GM19043 (cell line): Measurements from ENCODE around the gene TSHZ2.
"Not testable (repeated sequence)": the region's sequence is repeated elsewhere in the genome, so short reads cannot be mapped to it uniquely, and the experiment has no call there.

ENCODE experiments used
- ATAC-seq: cut with Tn5 transposase; IDR thresholded peaks from one replicate; pipeline ENCODE4 v1.9.1; 2021; ENCODE audit warnings: low read depth; ENCODE audit not compliant: unreplicated experiment

TSHZ2 gene

DNA sequence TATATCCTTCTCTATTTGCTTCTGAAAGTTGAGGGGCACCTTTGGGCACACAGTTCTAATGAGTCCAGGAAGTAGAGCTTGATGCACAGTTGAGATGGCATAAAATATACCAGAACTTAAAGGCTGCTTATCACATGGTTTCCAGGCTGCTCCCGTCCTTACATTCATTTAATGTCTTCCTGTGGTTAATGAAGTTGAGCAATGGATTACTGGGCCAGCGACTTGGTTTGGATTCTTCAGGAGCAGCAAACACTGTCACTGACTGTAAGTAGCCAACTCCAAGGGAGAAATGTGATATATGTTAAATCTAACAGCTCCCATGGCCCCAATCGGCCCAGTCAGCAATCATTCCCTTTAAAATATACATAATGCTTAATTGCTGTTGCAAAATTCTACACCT is 9.0 kb upstream of the TSHZ2 start:
- ATAC-seq: no peak

DNA sequence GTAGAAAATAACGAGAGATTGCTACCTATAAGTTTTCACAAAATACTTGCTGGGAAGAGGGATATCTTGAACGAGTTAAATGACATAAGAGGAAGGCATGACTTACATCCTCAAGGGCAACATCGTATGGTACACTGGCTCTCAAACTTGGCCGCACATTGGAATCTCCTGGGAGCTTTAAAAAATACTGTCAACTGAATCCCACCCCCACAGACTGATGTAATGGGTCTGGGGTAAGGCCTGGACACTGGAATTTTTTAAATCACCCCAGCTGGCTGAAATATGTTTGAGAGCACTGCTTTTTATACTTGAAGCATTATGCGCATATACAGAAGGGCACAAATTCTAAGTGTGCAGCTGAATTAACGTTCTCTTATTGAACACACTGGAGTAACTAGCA is 8.0 kb upstream of the TSHZ2 start:
- ATAC-seq: no peak

DNA sequence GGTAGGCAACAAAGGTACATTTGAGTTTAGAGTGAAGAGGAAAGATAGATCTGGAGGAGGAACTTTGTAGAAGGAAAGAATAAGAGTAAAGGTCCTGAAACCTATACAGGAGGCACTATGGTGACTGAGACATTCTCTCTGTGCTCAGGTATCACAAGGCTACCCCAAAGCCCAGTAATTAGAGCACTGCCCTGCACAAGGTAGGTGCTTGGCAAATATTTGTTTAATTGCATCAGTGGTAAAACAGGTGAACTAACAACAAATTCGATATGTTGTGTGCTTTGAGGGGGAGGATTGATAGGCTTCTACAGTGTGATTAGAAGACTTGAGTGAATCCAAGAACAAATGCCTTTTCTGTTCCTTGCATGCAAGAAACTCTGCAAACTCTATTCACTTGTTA is 6.8 kb upstream of the TSHZ2 start:
- ATAC-seq: no peak

DNA sequence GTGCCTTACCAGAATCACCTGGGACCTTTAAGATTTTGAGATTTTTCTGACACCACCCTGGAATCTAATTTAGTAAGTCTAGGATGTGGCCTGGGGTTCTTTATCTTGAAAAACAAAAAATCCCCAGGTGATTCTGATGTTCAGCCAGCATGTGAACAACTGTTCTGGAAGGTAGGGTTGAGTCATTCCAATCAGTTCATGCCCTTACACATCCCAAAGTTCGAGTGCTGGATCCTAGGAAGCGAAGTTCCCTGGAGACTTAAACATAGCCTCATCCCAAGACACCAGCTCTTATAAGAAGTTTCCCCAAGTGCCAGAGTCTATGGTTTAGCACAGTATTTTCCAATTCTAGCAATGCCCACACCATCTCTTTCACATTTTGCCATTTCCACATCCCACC is 6.3 kb upstream of the TSHZ2 start:
- no peak for ATAC-seq

DNA sequence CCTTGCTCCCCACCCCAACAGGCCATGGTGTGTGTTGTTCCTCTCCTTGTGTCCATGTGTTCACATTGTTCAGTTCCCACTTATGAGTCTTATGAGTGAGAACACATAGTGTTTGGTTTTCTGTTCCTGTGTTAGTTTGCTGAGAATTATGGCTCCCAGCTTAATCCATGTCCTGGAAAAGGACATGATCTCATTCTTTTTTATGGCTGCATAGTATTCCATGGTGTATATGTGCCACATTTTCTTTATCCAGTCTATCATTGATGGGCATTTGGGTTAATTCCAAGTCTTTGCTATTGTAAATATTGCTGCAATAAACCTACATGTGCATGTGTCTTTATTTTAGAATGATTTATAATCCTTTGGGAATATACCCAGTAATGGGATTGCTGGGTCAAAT is 5.6 kb upstream of the TSHZ2 start:
- ATAC-seq: not testable (repeated sequence)

DNA sequence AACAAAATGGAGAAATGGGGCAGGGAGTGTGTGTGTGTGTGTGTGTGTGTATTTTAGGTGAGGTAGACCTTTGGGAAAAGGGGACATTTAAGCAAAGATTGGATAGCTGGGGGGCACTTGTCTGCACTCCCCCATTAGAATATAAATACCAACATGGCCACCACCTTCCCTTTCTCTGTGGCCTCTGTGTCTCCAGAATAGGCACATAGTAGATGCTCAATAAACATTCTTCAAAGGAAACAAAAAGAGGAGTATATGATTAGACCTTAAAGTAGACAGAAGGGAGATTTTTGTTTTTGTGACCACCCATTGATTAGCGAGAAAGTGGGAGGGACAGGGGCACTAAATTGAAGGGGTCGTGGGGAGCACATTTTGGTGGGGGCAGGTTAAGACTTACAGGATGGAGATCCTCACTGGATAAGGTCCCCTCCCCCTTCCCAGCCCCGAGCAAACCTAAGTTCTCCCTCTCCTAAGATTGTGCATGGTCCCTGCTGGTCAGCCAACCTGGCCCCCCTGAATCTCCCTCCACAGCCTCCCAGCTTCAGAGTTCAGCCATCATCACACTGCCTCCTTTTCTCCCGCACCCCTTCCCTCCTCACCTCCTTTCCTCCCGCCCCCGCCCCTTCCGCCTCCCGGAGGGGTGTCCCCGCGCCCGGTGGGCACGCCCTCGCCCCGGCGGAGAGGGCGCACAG is 514 bp upstream of the TSHZ2 start:
- ATAC-seq: no peak

DNA sequence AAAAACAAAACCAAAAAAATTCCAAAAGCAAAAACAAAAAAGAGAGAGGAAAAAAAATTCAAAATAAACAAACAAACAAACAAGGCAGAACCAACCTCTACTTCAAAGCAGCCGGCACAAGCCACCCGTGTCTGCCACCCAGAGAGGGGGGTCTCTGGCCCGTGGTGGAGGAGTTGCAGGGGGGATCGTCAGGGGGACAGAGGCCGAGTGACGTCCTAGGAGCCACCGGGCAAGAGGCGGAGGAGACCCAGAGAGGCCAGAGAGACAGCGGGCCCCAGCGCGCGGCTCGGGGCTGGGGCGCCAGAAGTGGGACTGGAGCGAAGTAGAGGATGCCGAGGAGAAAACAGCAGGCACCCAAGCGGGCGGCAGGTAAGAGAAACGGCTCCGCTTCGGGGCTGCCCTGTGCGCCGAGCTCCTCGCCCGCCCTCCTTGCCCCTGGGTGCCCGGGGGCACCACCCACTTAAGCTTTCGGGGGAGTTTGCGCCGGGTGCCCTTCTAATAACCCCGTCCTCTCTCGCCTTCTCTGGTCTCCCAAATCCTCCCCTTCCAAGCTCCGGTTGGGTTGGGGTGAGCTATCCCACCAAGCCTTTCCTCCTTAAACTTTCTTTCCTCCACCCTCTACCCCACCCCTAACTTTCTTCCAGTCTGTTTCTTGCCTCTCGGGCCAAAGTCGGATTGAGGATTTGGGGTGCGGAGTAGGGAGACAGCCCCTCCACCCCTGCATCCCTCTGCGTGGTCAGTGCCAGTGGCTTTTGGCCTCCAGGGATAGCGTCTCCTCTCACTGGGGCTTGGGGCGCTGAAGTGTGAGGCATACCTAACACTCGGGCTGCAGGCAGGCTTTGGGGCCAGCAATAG is 1.0 kb downstream of the TSHZ2 start:
- no peak for ATAC-seq

DNA sequence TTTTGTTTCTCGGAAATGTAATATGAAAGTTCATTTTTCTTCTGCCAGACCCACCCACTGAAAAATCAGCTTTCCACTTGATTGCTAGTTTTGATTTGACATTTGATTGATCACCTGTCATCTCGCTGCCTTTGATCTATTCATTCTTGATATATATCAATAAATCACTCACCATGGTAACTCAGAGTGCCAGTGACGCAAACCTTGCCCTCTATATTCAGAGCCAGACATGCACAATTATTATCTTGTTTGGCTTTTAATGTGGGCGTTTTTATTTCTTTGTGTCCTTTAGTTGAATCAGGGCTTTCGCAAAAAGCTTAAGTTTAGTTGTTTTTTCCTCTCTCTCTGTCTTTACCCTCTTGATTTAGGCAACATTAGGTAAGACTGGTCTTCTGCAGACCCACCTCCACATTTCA is 2.0 kb downstream of the TSHZ2 start:
- no peak for ATAC-seq

DNA sequence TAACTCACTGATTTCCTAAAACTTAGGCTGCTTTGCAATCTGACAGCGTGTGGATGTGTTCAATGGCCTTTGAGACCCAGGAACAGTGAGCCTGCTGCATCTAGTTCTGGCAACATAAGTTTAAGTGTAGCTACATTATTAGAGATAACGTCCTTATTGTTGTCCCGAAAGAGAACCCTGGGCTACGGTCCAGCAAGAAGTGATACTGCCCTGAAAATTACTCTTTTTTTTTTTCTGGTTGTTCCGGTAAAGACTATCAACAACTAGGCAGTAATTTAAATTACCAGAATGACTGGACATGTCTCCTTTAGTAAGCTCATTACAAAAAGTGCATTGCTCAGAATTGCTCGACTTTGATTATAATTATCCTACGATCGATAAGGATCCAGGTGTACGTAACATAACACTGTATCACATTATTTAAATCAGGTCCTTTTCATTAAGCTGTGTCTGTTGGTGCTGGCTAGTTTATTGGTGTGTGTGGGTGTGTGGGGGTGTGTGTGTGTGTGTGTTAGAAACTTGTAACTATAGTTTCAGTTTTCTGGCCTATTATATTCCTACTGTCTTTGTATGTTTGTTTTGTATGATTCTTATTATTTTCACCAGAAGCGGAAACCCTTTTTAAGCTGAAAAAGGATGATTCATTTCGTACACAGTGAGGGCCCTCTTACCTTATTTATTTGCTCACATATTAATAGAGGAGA is 3.0 kb downstream of the TSHZ2 start:
- no peak for ATAC-seq

DNA sequence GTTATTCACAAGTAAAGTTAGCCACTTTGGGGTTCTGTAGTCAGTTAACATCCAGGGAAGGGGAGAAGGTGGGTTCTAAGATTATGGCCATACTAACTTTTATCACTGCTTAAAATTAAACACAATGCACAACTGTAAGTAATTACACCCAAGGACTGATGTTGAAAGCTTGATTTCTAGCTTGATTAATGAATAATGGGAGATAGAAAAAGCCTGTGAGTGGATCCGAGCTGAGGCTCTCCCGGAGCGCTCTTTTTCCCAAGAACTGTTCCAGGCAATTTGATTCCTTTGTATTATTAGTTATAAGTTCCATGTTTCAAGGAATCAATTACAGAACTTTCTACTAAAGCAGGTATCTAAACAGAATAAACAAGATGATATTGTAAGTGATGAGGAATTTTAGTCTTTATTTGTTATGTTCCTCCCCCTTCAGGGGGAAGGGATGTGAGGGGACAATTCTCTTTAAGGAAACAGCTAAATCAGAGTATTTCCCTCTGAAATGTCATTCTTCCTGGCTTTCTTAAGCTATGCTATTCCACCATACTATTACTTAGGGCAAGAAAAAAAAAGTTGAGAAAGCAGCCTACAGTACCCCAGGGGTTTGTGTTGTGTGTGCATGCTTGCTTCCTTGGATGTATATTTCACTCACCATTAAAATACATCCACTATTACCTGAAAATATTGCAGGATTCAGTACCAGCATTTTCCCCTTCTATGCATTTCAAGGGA is 3.8 kb downstream of the TSHZ2 start:
- no peak for ATAC-seq

DNA sequence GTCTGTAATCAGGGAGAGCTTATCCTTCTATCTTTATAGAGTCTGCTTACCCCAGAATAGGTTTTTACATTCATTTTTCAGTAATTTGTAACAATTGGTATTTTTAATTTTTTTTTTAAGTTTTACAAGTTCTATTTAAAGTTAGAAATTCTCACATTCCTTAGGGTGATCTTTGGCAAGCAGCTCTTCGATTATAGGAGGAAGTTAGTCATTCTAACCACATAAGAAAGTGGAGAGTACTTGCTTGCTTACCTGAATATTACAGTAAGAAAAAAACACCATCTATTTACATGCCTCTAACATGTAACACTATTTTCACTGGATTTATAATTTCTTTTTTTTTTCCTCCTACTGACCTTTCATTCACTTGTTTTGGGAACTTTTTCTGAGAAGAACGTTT is 6.7 kb downstream of the TSHZ2 start:
- ATAC-seq: no peak

DNA sequence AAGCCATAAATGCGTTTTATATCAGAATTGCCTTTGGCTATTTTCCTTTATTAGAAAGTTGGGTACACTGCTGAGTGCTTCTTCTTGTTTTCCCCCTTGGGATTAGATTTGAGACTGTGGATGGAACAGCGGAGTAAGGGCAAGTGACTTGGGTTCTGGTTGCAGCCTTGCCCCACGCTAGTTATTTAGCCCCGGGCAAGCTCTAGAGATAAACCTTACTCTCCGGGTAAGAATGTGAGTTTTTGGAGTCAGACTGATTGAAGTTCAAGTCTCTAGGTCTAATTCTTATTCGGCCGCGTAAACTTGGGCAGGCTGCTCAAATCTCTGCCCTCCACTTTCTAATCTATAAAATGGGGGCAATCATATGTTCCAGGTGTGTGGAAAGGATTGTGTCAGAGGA is 8.9 kb downstream of the TSHZ2 start:
- no peak for ATAC-seq

DNA sequence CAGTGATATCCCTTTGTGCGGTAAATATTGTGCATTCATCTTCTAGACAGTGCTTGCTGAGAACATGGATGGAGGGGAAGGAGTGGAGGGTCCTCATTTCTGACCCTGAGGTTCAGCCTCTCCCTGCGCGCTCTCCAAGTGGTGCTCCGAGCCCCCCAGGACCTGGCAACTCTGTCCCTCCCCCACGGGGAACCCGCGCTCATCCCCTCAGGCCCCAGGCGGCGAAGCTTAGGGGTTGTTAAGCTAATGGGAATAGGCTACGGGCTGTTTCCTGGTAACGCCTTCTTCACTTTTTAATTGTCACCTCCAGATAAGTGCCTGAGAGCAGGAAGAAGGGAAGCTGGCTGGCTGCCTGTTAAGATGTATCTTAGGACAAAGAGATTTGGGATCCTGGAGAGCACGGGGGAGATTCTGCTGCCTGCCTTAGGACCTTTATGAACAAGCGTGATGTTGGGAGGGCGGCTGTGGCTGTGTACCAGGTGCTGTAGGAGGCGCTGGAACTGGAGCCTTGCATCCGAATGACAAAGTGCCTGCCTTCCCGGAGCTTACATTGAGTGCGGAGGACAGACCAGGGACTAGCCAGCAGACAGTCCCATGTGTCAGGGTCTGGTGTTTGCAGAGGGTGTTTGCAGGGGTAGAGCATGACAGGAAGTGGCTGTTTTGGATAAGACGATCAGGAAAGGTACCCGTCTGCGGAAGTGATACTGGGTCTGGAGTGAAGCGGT is 11.7 kb downstream of the TSHZ2 start:
- no peak for ATAC-seq

DNA sequence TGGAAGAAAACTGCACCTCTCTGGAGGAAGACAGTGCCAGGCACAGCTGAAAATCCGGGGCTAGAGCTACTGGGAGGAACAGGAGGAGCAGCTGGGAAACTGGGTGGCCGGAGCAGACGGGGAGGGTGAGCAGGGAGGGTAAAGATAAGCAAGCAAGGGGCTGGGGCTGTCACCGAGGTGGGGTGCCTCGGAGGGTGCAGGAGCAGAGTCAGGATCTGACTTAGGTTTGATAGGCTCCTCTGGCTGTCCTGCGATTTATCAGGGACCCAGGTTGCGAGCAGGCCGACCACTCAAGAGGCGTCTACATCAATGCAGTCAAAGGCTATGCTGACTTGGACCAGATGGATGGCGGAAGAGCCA is 12.3 kb downstream of the TSHZ2 start:
- ATAC-seq: no peak

DNA sequence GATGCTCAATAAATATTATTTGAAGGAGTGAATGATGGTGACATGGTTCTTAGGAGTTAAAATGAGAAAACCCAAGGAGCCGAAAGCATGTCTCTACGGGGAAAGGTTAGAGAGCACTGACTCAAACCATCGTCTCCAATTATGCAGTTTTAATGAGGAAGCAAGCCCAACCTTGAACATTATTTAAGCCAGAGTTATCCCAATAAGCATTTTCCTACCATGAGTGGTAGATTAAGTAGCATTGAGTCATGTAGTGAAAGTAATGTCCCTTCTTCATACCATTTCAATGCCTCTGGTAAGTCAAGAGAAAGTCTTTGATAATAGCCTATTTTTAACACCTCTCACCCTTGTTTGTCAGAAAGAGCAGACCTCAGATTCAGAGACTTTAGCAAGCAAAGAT is 13.5 kb downstream of the TSHZ2 start:
- no peak for ATAC-seq

DNA sequence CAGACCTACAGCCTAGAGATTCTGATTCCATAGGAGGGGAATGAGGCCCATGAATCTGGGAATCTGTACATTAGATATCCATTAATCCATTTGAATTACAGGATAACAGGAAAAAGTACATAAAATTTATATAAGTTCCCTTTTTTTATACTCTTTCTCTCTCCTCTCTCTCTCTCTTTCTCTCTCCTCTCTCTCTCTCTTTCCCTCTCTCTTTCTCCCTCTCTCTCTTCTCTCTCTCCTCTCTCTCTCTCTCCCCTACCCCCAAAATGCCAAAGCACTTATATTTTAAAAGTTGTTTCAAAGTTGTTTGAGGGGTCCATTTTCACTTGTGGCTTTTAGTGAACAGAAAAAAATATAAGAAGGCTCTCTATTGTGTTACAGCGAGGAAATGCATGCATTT is 15.1 kb downstream of the TSHZ2 start:
- no peak for ATAC-seq

DNA sequence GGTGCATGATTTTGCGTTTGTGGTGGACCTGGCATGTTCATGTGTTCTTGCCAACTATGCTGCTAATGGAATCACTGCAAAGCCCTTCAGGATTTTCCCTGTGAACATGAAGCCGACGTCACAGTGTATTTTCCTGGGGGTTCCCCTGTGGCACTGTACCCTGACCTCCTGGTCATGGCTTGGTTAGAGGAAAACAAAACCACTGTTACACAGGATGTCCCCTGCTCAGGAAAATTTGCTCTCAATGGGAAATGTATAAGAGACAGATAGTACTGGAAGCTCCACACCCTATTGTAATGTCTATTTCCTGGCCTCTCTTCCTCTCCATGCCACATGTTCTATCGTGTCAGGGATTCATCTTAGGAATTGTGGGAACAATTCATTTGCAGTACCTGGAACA is 19.7 kb downstream of the TSHZ2 start:
- no peak for ATAC-seq

DNA sequence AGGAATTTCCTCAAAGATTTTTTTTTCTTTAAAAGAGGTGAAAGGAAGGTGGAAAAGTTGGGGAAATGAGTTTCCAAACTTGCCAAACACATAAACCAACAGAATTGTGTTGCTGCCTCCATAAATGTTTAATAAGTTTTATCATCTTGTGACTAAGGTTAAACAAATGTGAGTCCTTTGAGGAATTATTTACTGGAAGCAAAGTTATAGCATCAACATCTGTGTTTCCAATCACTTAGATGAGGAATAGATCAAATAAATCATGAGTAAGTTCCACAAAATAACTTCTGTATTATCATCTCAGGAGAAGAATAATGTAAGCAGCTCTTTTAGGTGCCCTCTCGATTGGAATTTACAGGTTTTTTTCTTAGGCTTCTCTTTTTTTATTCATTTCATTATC is 20.5 kb downstream of the TSHZ2 start:
- ATAC-seq: no peak

DNA sequence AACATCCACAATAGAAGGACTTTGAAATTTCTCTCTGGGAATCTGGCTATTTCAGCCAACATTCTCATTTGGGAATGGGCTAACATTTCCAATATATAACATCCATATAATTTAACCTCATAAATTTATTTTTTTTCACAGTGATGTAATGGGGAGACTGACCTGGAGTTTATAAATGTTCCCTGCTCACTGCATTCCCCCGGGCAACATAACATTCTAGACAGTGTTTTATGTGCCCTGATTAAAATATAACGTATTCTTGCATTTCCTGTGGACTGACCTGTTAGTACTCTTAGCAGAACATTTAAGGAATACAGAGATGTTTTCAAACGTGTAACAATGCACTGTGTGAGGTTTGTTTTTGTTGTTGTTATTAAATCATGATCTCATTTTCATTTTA is 20.9 kb downstream of the TSHZ2 start:
- no peak for ATAC-seq

DNA sequence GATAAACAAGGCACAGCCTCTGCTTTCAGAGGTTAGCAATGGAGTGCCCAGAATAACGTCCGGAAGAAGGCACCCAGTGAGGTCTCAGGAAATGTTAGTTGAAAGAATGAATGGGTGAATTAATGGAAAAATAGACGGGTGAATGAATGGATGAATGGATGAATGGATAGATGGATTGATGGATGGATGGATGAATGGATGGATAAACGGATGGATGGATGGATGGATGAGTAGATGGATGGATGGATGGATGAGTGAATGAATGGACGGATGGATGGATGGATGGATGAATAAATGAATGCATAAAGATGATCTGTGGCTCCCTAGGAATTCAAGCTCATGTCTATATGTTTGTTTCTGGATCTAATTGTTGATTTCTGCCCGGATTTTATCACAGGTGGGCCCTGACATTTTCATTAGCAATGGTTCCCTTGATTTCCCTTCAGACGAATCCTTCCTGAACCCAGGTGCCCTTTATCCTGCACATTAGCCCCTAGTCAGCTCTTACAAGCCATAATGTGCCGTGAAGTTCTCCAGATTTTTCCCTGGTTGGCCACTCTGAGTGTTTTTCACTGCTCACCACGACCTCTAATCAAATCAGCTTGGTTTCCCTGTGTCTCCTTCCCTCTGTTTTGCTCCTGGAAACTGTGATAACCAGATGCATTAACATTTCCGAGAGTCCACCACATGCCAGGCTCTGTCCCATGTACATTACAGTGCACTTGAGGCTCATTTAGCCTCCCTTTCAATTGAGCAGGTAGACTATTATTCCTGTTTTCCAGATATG is 22.2 kb downstream of the TSHZ2 start:
- ATAC-seq: no peak
